HG03025 (cell line): Measurements from ENCODE around the gene SNCA.
A peak's percentile ranks its signal among the peaks of the same experiment; 100 is the strongest.

Source experiments
- ATAC-seq: cut with Tn5 transposase; IDR thresholded peaks from one replicate; pipeline ENCODE4 v1.9.1; 2021; ENCODE audit warnings: mild to moderate bottlenecking, moderate library complexity; ENCODE audit not compliant: unreplicated experiment, low FRiP score

Gene SNCA

DNA sequence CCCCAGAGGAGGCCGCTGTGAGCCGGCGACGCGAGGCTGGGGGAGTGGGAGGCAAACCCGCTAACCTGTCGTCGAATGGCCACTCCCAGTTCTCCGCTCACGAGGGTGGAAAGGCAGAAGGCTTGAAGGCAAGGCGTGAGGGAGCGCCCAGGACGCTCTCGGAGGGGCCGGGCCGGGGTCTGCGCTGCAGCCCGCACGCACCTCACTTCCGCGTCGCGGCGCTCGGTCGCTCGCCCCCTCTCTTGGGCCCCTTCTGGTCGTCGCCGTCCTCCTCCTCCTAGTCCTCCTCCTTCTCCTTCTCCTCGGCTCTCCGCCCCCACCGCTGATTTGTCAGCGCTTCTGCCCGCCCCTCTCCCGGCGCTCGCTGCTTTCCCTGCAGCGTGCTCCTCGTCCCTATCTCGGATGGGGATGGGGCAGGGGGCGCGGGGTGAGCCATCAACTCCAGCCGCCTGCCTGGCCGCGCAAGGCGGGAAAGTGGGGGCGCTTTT lies at the start of gene SNCA:
Gene SNCA, minus strand, starts transcription at position 265 of the 488 bp plus-strand sequence. CDS start 1,494 bp downstream, outside the sequence.
- ATAC-seq: no peak

DNA sequence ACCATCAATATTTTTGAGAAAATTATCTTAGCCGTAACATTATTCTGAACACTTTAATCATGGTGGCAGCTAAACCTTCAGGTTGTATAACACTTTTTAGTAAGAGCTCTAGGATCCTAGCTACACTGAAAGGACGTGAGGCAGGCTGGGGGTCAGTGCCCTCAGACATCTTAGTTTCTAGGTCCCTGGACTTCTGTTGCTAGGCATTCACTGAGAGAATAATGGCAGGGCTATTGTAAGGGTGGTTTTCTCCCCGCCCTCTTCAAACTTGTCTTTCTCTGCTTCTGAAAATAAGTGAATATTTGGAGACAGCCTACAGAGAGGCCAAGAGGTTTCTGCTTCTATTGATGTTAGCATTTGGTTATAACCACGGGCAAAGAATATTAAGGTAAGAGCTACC lies 42.3 kb upstream of the SNCA start:
- ATAC-seq: no peak

DNA sequence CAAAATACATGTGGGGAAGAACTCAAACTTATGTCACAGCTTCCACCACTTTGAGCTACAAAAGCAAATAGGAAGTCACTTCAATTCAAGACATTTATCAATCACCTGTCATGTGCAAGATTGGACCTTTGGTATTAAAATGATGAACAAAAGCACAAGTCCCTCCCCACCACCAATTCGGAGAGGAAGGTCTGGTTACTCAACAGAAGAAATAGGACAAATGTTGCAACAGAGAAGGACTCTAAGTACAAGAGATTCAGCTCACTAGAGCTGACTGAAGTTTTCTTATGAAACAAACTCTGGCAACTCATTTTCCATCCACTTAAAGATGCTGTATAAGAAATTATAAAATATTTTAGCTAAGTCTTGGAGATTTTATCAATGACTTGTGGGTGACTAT lies 41.6 kb upstream of the SNCA start:
- no peak for ATAC-seq

DNA sequence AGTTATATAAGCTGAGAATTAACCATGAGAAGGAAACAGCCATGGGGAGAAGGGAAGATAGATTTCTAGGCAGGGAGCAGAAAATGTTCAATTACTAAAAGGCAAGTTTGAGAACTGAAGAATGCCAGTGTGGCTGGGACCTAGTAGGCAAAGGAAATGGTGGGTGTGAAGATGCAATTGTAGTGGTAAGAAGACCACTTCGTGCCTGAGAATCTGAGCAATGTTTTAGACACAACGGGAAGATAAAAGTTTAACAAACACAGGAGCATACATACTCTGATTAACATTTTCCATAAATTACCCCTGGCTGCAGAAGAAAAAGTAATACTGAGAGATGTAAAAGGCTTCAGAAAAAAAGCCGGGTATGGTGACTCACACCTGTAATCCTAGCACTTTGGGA lies 39.6 kb upstream of the SNCA start:
- no peak for ATAC-seq

DNA sequence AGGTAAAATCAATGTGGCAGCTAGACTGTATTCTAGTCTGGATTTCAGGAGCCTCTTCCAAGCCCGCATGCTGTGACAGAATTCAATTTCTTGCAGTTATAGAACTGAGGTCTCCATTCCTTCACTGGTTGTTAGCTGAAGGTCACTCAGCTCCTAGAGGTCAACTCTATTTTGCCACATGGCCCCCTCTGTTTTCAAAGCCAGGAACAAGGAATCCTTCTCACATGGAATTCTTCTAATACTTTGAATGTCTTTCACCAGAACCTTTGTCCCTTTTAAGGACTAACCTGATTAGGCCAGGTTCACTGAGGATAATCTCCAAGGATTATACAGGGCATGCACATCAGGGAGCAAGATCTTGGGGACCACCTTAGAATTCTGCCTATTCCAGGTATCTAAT lies 34.2 kb upstream of the SNCA start:
- ATAC-seq: no peak

DNA sequence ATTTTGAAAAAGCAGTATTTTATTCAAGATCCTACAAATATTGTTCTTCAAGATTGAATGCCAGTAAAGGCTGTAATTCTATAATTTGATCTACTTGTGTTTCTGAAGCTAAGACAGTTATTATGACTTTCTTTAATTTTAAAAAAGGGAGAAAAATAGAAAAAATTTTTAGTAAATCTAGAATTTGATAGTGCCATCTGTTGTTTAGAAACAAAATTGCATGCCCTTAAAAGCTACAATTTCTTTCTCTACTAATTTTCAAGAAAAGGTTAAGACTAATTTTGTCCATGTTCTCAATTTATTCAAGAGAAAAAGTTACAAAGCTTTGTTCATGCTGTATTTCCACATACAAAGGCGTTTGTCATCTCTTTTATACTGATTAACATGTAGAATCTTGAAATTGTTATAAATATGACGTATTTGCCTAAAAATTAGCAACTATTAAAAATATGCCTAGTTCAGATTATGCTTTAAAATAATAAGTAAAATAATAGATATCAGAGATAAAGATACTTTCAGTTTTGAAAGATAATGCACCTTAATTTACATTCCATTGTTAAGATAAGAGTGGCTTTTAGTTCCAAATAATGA lies 32.1 kb upstream of the SNCA start:
- ATAC-seq: no peak

DNA sequence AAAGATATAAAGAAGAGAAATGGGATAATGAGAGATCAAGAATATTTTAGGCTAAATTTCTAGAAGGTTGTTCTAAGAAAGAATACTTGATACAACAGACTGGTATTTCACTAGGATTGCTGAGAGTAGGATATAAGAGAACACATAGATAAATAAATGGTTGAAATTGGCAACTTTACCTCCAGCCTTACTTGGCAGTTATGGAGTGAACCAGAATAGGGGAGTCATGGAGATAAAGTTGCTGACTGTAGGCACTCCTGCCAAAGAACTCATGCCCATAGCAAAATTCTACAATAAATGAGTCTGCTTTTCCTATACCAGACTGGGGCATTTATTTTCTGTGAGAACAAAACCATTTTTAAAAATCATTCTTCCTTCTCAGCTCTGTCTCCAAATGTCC lies 31.3 kb upstream of the SNCA start:
- no peak for ATAC-seq

DNA sequence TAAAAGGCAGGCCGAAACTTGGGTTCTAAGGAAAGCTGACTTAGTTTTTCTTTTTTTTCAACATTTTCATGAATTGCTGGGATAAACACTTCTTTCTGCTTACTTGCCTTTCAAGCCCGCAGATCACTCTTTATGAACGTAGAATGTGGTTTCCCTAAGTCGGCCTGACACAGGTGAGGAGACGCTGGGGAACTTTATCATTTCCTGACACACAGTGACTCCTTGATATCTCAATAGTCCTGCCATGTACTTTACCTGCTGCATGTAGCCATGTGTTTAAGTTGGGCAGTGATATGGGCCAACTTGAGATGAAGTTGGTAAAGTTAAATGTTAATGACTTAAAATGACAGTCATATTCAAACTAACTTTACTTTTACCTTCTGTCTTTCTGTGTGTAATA lies 26.6 kb upstream of the SNCA start:
- no peak for ATAC-seq

DNA sequence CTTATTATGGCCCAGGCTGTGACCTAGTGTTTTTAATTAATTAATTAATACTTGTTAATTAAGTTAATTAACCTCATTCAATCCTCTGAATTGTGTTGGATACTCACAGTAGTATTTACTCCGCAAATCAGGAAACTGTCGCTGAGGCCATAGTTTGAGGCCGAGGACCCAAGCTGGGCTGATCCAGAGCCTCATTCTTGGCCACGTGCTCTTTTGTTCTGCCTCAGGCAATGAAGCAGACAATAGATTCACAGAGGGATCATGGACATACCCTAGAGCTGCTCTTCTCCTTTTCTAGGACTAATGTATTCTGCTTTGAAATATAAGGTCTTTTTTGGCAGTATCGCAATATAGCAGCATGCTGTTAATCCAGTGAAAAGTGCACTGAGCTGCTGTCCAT lies 24.0 kb upstream of the SNCA start:
- ATAC-seq: no peak

DNA sequence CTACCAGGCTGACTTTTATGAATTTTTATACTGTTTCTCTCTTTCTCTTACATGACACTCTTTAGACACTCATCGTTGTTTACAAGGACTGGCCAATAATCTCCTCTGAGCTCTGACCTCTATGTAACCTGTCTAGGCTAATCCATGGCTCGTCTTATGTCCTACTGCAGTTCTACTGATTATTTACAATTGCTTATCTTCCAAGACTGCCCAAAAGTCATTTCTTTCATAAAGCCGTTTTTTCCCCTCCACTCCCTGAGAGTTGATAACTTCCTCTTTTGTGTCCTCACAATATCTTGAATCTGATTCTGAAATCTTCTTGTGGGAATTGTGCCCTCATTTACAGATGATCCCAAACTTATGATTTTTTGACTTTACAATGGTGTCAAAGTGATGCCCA lies 18.3 kb upstream of the SNCA start:
- no peak for ATAC-seq

DNA sequence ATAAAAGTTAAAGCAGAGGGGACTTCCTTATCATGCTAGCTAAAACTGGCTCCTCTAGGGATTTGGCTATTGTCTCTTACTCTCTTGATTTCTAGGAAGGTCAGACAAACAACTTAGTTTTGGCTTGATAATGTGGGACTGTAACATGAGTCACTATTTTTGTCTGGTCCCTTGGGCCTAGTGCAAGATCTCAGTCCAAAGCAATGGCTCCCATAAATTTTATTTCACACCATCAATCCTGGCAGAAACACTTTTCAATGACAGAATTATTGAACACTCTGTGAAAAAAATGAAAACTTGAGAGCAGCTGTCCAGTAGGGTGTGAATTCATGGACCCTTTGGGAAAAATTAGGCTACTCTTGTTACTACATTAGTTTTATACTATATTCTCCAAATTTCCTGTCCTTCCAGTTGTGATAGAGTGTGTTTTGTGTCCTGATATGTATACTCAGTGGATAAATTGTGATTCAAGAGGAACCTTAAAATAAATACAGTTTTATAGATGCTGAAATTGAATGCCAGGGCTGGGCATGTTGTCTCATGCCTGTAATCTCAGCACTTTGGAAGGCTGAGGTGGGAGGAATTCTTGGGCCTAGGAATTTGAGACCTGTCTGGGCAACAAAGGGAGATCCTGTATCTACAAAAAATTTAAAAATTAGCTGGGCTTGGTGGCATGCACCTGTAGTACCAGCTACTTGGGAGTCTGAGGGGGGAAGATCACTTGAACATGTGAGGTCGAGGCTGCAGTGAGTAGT lies 10.8 kb upstream of the SNCA start:
- no peak for ATAC-seq

DNA sequence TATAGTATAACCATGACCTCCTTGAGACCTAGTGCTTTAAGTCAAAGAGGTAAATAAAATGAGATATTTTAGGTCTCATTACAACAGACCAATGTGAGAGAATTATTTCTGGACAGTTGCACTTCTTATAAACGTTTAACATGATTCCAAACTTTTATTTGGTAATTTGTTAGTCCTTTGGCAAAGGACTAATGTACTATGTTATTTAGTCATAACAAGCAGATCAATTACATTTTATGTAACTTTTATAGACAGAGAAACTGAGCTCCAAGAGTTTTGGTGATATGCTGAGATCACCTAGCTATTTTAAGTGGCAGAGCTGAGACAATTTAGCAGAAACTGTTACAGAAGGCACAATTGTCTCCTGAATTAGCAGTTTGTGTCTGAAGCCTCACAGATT lies 2.6 kb upstream of the SNCA start:
- ATAC-seq: no peak

DNA sequence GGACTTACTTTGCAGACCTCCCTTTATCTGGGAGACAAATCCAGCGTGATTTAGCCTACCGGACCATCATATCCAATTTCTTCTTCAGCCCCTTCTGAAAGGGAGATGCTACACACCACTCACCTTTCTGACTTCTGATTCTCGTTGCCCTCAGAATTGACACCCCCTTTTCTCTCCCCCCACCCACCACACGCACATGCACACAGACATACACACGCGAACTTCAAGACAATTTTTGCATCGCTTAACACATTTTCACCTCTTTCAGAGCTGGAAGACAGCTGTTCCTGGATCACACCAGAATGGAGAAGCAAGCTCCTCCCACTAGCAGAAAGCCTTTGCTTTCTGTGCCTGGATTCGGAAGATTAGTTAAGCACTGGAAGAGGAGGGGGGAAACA lies 1.0 kb upstream of the SNCA start:
- no peak for ATAC-seq

DNA sequence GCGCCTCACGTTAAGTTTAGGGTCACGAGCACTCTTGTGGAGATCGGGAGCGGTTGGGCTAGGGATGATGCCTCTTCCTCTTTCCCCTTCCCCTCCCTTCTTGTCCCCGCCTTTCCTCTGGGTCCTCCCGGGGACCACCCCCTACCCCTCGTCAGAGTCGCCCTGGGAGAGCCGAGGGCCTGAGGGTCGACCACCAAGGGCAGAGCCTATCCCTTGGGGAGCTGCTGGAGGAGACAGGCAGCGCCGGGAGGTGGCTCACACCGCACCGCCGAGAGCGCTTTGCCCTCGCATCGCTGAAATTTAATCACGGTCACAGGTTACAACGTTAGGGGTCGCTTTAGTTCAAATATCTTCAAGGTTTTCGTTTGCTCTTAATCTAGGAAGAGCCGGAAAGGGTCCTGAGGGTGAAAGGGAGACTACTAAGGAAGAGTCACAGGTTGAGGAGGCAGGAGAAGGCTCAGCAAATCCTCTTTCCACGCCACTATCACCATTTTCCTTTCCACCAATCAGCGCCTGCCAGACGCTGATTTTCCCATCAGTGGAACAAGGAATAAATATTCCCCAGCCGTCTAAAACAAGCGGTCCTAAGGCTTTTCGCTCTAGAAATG lies 528 bp upstream of the SNCA start:
- no peak for ATAC-seq

DNA sequence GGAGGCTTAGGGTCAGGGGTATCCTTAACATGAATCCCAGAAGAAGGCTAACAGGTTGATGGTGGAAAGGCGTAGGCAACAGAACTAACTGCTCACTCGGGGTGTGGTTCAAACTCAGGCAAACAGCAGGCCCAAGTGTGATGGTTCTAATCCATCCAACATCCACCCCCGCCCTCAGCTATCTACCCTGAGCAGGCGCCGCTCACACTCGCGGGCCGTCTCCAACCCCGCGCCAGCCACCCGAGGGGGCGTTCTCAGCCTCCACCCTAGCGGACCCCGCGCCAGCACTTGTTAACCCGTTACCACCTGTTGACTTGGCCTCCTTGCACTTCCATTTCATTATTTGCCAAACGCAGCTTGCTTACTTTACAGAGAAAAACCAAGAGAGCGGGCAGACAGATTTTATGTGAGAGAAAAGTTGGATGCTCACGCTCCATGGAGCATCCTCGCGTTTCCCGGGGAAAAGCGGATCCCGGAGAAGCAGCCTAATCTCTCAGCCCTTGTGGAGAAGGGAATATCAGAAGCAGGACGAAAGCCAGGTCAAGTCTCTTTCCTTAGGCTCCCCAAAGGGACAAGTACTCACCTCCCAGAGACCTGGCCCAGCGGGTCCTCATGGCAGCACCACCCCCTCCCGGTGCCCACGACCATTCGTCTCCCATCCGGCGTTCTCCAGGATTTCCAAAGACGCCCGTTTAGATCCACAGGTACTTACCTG lies 773 bp downstream of the SNCA start:
- ATAC-seq: no peak

DNA sequence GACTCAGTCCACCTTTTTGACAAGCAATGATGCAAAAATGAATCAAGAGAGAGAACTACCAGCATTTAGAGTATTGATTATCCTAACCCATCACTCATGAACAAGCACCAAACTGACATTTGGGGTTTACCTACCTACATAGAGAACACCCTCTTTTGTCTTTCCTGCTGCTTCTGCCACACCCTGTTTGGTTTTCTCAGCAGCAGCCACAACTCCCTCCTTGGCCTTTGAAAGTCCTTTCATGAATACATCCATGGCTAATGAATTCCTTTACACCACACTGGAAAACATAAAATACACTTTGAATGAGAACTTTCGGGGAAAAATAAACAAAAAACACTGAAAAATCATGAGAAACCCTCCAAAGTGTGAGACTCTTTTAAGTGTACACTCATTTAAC lies 1.5 kb downstream of the SNCA start:
- no peak for ATAC-seq

DNA sequence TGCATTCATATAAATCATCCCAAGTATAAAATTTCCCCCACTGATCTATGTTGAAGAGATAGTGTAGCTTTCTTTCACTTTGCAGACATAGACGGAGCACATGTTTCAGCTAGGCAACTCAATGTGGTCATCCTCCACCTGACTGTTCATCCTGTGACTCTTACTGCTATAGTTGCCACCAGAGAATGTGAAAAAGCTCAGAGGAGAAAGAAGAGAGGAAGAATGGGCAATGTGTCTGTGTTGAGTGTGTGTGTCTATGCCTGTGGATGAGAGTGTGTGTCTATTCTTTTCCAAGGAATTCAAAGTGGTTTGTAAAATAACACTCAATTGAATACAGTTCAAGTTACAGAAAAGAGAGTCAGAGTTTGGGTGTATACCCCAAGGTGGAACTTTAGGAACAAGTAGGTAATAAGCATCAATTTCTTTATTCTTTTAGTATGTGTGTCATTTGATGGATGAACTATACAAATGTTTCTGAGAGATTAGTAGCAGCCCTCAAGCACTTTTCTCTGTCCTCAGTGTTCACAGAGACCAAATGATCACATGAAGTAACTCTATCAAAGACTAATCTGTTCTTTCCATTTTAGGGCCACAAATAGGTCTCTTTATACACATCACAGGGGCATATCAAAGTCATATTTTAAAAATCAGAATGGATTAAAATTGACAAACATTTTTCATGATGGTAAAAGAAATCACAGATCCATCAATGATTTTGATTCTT lies 2.3 kb downstream of the SNCA start:
- no peak for ATAC-seq

DNA sequence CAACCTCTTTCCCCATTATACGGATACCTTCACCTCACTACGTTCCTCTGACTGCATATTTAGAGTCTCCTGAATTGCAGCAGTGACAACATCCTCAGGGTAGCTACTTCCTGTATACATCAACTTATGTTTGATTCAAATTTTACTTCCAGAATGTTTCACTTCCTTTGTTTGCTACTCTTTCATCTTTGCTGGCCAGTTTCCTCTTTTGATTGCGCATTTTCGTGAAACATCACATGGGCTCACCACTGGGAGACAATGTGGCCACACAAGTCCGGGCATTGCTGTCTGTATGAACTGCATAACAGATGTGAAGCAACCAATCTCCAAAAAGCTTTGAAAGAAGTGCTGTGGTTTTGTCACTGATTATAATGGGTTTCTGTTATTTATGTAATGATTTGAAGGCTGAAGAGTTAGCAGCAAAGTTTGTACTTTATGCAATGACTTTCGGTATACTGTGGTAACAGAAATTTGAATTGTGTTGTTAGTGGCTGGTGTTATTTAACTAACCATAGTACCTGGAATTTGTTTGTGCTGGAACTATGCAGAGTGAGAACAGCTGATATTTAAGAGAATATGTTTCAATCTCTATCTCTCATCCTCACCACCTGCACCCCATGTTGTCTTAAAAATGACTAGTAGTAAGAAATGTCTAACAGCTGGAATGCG lies 7.4 kb downstream of the SNCA start:
- ATAC-seq: peak; percentile 74

DNA sequence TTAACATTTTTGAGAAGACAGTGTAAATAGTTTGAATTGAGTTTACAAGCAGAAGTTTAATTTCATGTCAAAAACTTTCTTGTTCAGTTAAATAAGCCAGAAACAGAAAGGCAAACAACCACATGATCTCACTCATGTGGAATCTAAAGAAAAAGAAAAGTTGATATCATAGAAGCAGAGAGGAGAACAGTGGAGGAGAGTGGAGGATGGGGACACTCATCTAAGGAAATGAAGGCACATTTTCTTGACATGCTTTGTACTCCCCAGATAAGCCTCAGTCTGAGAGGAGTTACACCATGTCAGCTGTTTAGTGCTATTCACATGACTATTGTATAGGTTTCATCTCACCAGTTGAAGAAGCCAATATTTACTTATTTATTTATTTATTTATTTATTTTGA lies 13.5 kb downstream of the SNCA start:
- ATAC-seq: no peak

DNA sequence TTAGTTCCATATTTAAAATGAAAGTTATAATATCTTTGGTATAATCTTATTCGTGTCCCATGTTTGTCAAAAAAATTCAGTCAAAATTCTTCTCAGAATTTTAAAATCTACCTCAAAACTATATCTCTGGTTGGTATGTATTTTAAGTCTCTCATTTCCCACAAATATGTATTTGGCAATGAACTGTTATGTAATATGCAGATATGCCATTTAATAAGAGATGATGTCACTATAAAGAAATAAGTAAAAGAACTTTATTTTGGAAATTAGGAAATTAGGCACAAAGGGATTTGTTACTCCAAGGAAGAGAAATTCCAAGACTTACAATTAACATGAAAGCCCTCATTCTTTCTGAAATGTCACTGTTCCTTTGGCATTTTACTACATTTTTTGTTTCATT lies 15.3 kb downstream of the SNCA start:
- no peak for ATAC-seq
